ENCODE results near the gene PDLIM5.
"Not testable (repeated sequence)": the region's sequence is repeated elsewhere in the genome, so short reads cannot be mapped to it uniquely, and the experiment has no call there.

PDLIM5 gene

DNA sequence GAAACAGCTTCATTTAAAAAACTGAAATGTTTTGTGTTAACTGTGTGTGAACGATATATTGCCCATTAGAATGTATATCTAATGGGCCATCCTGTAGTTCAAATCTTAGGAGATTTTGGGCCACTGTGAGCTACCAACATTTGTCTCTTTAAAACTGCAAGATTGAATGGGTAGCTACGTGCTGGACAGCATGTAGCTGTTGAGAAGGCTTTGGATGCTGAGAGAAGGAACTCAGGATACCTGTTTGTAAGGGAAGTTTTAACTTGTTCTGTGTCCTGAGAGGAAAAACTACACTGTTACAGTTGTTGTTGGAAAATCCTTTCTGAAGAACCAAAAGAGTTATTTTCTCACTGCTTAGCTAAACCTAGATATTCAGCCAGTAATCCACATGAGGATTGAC lies 45.9 kb downstream of the PDLIM5 start:
- no peak for DNase-seq (ENCODE audit: low read depth)

DNA sequence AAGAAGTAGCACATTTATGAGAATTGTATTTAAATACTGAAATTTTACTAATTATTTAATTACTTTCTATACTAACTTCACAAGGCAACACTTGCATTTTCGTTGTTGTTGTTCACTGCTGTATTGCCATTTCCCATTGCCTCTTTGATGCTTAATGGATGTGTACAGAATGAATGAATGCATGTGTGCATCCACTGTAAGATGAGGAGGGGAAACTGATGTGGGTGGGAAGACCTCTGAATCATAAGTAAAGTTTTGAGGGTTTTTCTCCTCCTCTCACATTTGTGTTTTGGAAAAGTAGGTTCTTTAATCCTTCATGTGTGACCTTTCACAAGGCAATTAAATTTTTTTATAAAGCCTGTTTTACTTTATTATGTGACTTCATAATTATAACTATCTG lies 46.8 kb downstream of the PDLIM5 start:
- DNase-seq (ENCODE audit: low read depth): no peak

DNA sequence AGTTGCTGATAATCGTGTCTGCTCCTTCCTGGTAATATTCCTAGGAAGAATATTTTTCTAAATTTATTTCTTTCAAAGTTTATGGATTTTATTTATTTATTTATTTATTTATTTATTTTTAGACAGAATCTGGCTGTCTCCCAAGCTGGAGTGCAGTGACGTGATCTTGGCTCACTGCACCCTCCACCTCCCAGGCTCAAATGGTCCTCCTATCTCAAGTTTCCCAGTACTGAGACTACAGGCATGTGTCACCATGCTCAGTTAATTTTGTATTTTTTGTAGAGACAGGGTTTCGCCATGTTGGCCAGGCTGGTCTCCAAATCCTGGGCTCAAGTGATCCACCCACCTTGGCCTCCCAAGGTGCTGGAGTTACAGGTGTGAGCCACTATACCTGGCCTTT lies 48.9 kb downstream of the PDLIM5 start:
- no peak for DNase-seq (ENCODE audit: low read depth)

DNA sequence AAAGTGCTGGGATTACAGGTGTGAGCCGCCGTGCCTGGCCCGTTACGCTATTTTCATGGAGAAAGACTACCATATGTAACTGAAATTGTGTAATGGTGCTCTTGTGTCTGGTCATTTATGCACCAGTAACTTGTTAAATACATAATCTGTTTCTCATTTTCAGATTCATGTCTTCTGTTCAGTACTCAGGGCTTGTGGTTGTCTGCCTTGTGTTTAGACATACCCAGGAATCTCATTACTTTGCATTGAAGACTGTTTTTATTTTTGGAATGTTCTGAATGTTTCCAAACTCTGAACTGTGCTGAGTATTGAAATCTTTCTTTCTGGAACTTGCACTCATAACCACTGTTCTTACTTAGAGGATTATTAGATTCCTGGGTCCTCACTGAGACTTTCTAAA lies 52.8 kb downstream of the PDLIM5 start:
- no peak for DNase-seq (ENCODE audit: low read depth)

DNA sequence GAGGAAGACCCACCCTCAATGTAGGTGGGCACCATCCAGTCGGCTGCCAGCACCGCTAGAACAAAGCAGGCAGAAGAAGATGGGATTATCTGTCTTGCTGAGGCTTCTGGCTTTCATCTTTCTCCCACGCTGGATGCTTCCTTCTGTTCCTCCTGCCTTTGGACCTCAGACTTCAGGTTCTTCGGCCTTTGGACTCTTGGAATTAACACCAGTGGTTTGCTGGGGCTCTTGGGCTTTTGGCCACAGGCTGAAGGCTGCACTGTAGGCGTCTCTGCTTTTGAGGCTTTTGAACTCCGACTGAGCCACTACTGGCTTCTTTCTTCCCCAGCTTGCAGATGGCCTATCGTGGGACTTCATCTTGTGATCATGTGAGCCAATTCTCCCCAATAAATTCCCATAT lies 55.1 kb downstream of the PDLIM5 start:
- DNase-seq (ENCODE audit: low read depth): no peak

DNA sequence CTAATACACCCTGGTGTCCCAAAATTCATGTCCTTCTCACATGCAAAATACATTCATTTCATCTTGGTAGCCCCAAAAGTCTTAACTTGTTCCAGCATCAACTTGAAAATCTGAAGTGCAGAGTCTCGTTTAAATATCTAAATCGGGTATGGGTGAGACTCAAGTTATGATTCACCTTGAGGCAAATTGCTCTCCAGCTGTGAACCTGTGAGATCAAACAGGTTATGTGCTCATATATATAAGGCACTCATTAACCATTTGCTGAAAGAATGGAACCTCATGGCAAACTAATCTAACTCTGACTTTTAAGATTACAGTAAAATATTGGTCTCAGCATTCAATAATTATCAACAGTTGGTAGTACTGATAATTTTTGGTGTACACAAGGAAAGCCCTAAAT lies 55.5 kb downstream of the PDLIM5 start:
- no peak for DNase-seq (ENCODE audit: low read depth)

DNA sequence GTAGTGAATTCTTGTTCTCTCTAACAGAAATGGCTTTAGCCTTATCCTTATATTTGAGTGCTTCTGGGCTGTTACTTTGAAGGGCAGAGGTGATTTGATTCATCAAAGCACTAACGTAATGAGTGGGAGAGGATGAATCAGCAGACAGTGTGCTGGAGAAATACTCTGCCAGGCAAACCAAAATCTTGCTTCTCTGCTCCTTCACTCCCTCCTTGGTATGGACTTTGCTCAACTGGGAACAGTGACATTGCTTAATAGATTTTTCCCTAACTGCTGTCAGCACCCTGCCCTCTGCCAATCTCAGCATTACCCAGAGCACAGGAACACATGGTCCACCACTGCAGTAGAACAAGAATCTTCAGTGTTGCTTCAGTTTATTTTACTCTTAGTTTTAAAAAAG lies 56.0 kb downstream of the PDLIM5 start:
- DNase-seq (ENCODE audit: low read depth): no peak

DNA sequence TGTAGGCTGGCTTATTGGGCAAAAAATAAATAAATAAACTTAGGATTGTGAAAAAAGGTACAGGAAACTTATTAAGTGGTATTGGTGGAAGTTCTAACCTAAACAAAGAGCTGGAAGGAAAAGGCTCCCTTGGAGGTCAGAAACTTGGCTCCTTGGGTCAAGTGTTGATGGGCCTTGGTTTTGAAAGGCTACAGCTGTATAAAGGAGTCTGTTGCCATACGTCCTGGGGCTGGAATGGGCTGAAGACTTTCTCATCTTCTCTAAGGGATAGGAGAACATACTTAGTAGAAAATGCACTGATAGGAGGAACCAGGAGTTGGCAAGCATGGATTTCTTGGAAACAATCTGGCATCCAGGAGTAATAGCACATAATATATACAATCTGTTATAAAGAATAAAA lies 56.6 kb downstream of the PDLIM5 start:
- no peak for DNase-seq (ENCODE audit: low read depth)

DNA sequence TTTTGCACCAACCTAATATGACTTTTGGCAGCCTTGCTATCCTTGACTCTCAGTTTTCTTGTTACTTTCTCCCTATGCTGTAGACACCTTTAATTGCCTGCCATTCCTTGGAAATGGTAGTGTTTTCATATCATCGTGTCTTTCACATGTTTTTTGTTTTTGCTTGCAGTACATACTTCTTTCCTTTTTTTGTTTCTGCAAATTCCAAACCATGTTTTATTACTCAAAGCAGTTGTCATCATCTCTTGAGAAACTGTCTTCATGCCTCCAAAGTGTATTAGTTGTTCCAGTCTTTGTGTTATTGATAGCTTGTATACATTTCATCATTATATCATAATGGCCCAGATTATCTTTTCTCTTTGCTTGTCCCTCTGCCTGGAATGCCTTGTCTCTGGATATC lies 57.1 kb downstream of the PDLIM5 start:
- DNase-seq (ENCODE audit: low read depth): no peak

DNA sequence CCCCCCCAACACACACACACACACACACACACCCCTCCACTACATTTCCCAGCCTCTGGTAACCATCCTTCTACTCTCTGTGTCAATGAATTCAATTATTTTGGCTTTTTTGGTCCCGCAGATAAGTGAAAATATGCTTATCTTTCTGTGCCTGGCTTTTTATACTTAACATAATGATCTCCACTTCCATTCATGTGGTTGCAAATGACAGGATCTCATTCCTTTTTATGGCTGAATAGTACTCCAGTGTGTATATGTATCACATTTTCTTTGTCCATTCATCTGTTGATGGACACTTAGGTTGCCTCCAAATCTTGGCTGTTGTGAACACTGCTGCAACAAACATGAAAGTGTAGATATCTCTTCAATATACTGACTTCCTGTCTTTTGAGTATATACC lies 59.8 kb downstream of the PDLIM5 start:
- DNase-seq (ENCODE audit: low read depth): no peak

DNA sequence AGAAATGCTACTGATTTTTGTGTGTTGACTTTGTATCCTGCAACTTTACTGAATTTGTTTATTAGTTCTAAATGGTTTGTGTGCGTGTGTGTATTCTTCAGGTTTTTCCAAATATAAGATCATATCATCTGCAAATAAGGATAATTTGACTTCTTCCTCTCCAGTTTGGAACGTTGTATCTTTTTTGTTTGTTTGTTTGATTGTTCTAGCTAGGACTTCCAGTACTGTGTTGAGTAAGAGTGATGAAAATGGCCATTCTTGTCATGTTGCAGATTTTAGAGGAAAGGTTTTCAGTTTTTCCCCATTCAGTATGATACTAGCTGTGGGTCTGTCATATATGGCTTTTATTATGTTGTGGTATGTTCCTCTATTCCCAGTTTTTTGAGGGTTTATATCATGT lies 61.8 kb downstream of the PDLIM5 start:
- not testable (repeated sequence) for DNase-seq (ENCODE audit: low read depth)

DNA sequence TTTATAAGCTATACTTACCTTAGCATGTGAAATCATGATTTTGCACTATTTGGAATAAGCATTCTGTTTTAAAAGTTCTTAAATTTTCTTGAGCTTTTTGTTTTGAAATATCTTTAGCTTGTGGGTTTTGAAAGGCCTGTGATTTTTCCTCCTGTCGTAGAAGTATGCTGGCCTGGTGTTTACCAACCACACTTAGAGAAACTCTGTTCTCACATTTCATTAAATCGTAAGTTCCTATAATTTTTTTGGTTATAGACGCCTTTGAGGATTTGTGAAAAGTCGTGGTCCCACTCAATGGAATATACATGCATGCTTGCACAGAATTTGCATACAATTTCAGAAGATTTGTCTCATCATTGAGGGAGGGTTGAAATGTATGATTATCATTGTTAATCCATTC lies 63.6 kb downstream of the PDLIM5 start:
- DNase-seq (ENCODE audit: low read depth): no peak

DNA sequence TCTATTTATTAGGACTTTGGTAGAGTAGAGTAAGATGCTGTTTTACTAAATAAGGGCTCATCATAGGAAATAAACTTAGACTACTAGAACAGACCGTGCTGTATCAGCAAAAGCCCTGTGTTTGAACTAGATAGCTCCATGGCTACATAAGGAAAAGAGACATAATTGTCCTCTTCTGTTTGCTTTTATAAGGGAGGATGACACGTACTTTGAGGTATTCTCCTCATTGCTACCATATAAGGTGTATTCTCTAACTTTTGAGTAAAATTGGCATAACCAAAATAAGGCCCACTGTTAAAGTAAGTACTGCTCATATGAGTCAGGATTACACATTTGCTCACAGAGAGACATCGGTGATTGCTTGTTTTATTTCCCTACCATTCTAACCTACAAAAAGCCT lies 64.3 kb downstream of the PDLIM5 start:
- DNase-seq (ENCODE audit: low read depth): no peak

DNA sequence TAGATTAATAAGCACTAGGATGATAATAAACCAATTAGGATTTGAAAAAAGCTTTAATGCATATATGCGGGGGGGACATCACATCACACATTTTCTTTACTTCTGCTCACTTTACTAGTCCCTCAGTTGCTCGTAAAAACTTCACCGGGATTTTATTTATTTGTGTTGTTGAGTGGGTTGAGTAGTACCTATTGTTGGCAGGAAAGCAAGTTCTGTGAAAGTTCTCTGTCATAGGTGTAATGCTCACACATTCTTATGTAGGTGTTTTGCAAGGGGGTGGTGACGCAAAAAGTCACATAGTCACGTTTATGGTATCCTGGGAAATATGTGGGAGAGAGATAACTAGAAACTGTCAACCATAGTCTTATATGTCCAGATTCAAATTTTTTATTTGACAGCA lies 65.3 kb downstream of the PDLIM5 start:
- no peak for DNase-seq (ENCODE audit: low read depth)

DNA sequence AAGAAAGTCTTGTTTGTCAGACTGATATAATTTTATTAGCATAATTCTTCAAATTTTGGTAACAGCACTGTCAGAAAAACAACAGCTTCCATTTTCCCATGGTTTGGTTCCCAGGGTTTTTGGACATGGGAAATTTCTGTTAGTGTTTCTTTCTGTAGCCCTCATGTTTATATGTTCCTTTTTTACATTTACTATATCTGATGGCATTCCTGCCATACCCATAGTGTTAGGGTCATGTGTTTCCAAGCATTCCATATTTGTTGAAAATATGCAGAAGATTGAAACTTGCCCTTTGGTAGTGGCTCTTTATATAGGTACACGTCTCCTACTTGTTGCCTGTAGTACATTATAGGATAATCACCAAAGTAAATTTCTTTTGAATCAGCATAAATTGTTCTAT lies 65.8 kb downstream of the PDLIM5 start:
- DNase-seq (ENCODE audit: low read depth): no peak

DNA sequence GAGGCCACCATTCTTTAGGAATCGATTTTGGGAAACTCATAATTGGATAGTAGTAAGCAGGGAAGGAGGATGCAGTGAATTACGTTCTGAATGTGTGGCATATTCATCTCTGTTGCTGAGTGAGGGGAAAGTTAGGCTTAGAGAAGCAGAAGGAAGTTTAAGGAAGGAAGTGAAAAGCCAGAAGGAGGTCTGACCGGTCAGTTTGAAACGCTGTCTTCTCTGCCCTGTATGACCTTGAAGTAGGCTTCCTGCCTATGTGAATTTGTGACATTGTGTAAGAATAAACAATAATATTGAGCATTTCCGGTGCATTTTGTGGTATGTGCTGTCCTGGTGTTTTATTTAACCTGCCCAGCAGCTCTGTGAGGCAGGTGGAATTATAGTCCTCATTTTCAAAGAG lies 67.3 kb downstream of the PDLIM5 start:
- DNase-seq (ENCODE audit: low read depth): no peak

DNA sequence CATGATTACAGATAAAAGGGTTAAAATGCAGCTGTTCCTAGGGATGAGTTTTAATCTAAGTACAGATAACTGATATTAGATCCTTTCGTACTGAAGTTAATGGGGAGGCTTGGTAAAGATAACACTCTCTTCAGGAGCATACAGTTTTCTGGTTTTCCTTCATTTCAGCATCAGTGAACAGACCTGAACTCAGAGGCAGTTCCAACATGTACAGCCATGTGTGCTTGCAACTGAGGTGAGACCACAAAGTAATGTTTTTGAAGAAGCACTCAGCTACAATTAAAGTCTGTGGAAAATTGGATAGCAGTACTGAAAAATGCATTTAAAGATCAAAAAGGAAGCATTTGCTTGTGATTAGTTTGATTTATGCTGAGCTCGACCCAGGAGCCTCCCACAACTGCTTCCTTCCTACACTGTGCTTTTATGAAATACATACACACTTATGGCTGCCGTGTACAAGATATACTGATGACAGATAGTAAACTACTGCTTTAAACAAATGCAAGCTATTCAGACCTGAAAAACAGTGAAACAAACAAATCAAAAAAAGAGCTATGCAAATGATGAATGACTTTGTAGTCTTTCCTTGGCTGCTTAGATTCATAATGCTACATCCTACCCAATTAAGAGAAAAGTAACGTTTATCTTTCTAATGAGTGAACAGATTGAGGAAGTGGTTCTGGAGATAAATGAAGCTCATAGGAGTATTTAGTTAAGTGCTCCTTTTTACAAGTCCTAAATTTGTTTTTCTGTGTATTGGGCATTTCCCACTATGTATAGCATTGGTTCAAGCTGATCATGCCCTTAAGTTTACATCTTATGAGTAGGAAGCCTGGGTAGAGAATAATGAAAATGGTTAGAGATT lies 68.4 kb downstream of the PDLIM5 start:
- no peak for DNase-seq (ENCODE audit: low read depth)

DNA sequence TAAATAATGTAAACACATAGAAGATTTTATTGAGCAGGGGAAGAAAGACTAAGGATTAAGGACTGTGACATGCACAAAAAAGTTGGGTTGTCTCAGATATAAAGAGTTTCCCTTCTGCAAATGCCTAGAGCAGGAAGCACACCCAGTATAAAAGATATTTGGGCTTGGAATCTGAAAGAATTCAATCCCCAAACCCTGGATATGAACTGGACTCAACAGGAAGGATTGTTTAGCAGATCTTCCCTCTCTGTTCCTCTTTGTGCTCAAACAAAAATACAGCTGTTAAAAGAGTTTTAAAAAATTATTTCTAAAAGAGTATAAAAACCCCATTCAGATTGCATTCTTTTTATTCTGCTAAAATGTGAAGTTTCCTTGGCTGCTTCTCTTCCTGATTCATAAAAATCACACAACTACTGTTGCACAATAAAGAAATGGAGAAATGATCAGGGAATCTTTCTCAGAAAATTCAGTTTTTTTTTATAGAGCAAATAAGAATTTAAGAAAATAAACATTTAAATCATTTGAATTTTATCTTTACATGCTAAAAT lies 71.4 kb downstream of the PDLIM5 start:
- DNase-seq (ENCODE audit: low read depth): no peak

DNA sequence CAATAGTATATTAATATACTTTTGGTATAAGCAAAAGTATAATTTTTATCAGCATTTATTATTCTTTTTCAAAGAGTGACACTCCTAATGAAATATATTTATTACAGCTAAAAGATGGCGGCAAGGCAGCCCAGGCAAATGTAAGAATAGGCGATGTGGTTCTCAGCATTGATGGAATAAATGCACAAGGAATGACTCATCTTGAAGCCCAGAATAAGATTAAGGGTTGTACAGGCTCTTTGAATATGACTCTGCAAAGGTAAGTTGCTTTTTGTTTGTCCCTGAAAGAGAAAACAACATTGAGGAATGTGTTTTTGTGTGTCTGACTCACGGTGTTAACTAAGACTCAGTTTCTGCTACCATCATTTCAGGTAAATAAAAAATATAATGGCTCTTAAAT lies 71.9 kb downstream of the PDLIM5 start:
- DNase-seq (ENCODE audit: low read depth): no peak

DNA sequence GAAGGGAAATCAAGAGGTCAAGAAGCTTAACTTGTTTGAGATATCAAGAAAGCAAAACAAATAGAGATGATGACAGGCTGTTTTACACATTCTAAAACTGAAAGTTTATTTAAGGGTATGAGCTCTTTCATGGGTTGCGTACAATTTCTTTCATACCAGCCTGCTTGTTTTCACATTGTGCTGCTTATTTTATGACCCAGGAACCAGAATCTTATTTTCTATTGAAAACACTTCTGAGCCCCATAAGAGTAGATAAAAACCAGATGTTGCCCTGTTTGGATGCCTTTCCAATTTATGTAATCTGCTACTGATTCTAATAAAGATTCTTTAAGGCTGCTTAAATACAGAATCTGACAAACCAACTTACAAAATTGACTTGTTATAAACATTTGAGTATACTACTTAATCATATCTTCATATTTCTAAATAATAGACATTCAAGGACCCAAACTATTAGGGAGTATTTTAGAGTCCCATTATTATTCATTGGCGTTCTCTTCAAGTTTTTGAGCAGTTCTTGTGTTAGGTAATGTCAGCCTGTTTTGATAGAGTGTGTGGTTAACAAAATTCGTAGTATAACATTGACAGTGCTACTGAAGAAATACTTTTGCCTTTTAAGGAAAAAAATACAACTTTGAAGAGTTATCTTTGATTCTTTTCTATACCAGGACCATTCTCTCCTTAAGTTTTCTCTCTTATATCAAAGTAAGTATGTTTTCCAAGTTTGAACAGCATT lies 74.4 kb downstream of the PDLIM5 start:
- DNase-seq (ENCODE audit: low read depth): no peak

DNA sequence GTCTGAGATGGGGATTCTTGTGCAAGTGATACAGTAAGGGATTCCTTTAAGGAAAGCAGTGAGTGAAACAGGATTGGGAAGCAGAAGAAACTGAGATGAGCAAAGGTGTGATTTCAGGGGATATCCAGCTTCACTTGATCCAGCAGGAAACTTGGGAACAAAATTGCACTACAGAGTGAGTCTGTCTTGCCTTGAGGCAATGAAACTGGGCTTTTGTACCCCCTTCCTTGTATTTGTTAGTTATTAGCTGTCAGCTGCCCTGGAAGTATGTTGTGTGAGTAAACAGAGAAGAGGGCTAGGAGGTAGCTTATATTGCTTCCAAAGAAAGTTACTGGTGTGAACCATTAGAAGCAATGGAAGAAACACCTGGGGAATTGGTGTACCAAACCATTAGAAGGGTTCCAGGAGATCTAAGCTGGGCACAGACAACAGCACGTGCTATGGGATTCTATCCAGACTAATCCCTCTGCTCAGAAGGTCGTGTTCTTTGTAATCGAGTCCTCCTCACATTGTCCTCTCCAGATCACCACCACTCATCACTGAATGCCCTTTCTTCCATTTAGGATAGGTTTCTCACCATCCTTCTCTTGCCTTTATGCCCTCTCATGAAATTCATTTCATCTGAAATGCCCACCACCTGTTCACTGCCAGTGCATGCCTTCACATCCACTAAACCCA lies 76.0 kb downstream of the PDLIM5 start:
- no peak for DNase-seq (ENCODE audit: low read depth)

DNA sequence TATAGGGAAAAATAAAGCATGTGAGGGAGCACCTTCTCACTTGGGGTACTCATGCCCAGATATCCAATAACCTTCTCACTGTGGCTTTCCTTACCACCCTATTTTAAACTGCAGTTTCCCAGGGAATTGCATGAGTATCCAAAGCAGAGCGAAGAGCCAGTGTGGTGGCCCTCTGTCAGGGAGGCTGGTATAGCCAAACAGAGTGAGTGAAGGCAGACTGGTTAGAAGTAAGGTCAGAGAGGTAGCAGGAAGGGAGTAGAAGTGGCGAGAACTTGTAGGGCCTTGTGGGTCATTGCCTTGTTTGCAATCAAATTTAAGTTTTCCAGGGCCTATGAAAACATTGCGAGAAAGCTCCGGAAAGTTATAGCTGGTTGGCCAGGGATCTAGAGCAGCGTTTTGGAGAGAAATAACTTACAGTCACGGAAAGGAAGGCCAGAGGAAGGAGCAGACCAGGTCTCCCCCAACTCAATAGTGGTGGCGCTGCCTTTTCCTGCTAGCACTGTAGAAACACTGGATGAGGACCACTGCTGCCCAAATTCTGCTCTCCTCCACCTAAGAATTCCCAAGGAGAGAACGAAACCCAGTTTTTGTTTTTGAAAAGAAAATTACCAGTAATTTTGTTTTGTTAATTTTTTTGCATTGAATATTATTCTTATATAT lies 77.2 kb downstream of the PDLIM5 start:
- DNase-seq (ENCODE audit: low read depth): no peak
